Measurements from ENCODE around the gene ZNF488.
A peak's percentile ranks its signal among the peaks of the same experiment; 100 is the strongest.

ZNF488 gene

DNA sequence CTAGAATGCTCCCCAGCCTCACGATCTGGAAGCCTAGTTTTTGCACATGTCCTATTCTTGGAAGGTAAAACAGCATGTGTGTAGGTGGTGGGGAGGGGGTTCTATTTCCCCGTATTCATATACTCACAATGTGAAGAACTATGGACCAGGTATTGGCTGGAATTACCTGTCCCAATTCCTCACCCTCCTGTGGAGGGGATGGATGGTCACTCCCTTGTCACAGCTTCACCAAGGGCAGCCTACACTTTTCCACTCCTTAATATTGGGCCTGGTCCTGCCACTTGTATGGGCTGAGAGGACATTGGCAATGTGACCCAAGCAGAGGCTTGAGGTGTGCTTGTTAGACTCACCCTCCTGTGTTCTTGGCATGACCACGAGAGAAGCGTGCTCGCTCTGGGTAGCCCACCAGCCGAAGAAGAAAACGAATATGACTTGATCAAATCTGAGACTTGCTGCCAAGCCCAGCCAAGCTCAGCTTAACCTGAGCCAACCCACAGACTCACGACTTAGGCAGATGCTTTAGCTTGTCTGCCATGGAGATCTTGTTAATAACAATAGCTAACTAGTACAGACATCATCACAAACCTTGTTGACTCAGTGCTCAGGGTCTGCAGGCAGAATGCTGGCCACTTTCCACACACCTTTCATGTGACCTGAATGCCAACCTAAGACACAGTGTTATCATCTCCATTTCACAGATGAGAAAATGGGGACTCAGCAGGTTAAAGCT is 17.2 kb downstream of the ZNF488 start:
- no peaks in the 10 kb centered on the region for H3K9me3 Mint-ChIP-seq

DNA sequence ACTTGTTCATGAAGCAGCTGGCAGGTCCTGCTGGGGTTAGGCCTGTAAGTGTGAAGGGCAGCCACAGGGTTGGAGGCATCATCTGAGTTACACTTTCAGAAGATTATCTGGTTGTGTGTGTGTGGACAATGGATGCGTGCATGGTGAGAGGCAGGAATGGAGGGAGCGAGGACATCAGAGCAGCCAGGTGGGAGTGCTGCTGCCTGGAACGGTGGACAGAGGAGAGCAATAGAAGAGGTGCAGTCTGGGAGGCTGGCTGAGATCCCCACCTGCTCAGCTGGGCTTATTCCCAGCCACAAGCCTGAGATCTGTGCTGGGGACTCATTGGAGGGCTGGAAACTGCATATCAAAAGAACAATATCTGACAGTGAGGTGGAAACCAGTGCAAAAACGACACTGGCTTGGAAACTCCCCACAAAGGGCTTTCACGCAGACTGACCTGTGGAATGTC is 17.9 kb downstream of the ZNF488 start:
- DNase-seq (ENCODE audit: low spot score in 2 of 2) (no peak), ATAC-seq (no peak)
- no peak overlapping the region for H3K27ac Mint-ChIP-seq
- no peaks in the 10 kb centered on the region for H3K36me3 Mint-ChIP-seq
- H3K9me3 Mint-ChIP-seq, result no peaks in the 10 kb centered on the region
- no peak overlapping the region for H3K4me3 Mint-ChIP-seq
- H3K4me1 Mint-ChIP-seq, result no peaks in the 10 kb centered on the region

More for the DNA sequence above, 17.2 kb downstream of the ZNF488 start:
- H3K27ac Mint-ChIP-seq, result no peak overlapping the region
- H3K36me3 Mint-ChIP-seq, result no peaks in the 10 kb centered on the region
- ATAC-seq (no peak), DNase-seq (ENCODE audit: low spot score in 2 of 2) (no peak)
- H3K4me3 Mint-ChIP-seq, result no peak overlapping the region
- no peaks in the 10 kb centered on the region for H3K4me1 Mint-ChIP-seq

DNA sequence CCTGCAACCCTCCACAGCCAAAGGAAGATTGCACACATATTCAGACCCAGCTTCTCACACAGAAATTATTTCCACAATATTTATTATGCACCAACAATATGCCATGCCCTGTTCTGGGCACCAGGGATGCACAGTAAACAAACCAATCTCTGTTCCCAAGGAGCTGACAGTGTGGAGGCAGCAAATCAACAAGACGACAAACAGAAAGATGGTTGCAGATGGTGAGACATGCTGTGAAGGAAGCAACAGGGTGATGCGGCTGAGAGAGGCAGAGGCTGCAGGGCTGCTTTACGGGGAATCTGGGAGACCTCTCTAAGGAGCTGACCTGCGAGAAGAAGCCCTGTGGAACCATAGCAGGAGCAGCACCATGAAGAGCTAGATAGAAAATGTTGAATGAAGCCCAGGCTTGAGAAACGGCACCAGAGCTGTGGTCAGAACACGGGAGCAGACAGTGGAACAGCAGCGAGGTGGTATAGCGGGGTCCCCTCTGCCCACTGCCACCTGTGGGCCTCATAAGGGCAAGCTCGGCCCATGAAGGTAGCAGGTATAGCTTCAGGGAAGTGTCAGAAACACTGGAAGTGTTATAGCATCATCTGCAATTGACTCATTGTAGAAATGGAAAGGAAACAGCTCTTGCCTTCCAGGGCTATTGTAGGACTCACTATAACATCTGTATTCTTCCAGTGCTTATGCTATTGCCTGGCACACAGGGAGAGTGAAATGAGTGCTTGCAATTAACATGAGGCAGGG is 18.5 kb downstream of the ZNF488 start:
- H3K4me3 Mint-ChIP-seq, result no peak overlapping the region
- H3K36me3 Mint-ChIP-seq, result no peaks in the 10 kb centered on the region
- no peak for DNase-seq (ENCODE audit: low spot score in 2 of 2)
- no peak overlapping the region for H3K27ac Mint-ChIP-seq
- H3K4me1 Mint-ChIP-seq, result no peaks in the 10 kb centered on the region
- no peaks in the 10 kb centered on the region for H3K9me3 Mint-ChIP-seq
- ATAC-seq, result peak; percentile 2

DNA sequence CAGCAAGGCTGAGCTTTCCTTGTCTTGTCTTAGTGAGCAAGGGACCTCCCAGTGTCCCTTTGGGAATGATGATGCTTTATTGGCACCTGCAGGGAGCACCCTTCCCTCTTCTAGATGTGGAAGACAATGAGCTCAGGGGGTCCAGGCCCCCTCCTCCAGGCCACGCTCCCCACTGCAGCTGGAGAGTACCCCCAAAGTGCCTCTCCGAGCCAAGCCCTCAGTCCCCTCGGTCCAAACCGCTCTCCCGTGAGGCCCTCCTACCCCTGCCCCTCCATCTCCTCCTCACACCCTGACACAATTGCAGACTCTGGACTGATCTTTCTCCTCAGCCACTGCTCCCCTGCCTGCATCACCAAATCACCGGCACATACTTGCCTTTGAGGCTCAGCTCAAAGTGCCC is 19.2 kb downstream of the ZNF488 start:
- Mint-ChIP-seq H3K27ac (no peak overlapping the region), H3K36me3 (no peaks in the 10 kb centered on the region), H3K9me3 (no peaks in the 10 kb centered on the region), H3K4me1 (no peaks in the 10 kb centered on the region), H3K4me3 (no peak overlapping the region)
- no peak for DNase-seq (ENCODE audit: low spot score in 2 of 2)
- ATAC-seq, result peak; percentile 6

DNA sequence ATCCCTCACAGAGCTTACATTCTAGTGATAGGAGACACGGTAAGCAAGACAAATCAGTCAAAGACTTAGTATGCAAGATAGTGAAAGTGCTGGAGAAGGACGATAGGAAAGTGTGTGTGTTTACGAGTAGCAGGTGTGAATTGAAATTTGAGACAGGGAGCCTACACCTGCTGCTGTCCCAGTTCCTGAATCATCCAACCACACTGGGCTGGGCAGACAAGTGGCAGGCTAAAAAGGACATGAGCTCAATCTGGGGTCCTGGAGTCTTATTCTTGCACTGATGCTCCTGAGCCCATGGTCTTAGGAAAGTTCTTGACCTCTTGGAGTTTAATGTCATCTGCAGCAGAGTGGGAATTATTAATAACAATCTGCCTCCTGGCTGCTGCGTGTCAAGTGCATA is 19.7 kb downstream of the ZNF488 start:
- no peaks in the 10 kb centered on the region for H3K4me1 Mint-ChIP-seq
- no peak for DNase-seq (ENCODE audit: low spot score in 2 of 2)
- ATAC-seq, result no peak

DNA sequence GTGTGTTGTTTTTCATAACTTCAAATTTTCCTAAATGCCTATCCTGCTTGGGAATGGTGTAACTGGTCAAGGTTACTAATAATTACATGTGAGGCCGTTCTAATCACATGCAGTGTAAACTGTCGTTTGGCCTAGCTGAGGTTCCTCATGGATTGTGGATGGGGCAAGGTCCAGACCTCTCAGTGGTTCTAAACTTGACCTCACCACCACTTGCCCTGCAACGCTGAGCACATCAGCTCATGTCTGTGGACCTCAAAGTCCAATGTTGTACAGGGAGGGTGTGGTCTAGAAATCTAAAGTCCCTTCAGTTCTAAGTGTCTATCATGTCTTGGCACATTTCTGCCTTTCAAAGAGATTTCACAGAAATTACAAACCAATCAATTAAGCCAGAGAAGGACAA is 20.3 kb downstream of the ZNF488 start:
- no peak for ATAC-seq
- DNase-seq (ENCODE audit: low spot score in 2 of 2), result no peak
- H3K9me3 Mint-ChIP-seq, result no peaks in the 10 kb centered on the region
- no peak overlapping the region for H3K4me3 Mint-ChIP-seq
- no peaks in the 10 kb centered on the region for H3K36me3 Mint-ChIP-seq
- H3K27ac Mint-ChIP-seq, result no peak overlapping the region
- H3K4me1 Mint-ChIP-seq, result no peaks in the 10 kb centered on the region

More for the DNA sequence above, 19.7 kb downstream of the ZNF488 start:
- H3K27ac Mint-ChIP-seq, result no peak overlapping the region
- no peaks in the 10 kb centered on the region for H3K9me3 Mint-ChIP-seq
- no peak overlapping the region for H3K4me3 Mint-ChIP-seq
- no peaks in the 10 kb centered on the region for H3K36me3 Mint-ChIP-seq

DNA sequence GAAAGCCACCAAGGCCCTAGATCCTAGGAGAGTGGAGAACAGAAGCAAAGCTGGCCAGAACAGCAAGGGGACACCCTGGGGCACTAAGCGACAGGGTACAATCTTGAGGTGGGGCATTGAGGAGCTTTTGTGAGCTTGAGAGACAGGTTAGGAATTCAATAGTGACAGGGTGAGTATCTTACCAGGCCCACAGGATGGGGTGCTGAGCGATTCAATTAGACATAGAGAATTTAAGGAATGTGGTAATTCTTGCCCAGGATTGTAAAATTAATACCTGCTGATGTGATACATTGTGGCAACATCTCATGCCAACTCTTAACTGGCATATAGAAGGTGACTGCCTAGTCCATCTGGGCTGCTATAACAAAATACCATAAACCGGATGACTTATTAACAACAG is 21.9 kb downstream of the ZNF488 start:
- Mint-ChIP-seq H3K36me3 (no peaks in the 10 kb centered on the region), H3K27ac (no peak overlapping the region), H3K4me3 (no peak overlapping the region), H3K4me1 (no peaks in the 10 kb centered on the region), H3K9me3 (no peaks in the 10 kb centered on the region)
- DNase-seq (ENCODE audit: low spot score in 2 of 2) (no peak), ATAC-seq (no peak)

DNA sequence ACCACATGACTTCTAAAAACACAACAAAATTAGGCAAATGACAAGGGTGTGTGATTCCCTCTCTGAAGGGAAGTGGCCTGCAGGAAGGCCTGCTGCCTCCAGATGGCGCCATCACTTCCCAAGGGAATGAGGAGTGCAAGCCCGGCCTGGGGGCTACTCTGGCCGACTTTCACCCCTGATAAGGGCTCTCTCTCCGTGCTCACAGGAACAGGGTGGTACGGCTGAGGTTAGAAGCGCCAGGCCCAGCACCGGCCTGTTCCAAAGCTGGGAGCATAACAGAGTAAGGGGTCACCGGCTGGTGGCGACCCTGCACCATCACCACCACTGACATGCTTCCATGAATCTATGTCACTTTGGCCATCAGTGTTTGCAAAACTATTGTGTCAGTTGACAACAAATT is 22.8 kb downstream of the ZNF488 start:
- H3K4me1 Mint-ChIP-seq, result no peaks in the 10 kb centered on the region
- ATAC-seq (no peak), DNase-seq (ENCODE audit: low spot score in 2 of 2) (peak in 1 of 2 donors; percentile 62)
- H3K4me3 Mint-ChIP-seq, result no peak overlapping the region
- no peak overlapping the region for H3K27ac Mint-ChIP-seq
- no peaks in the 10 kb centered on the region for H3K9me3 Mint-ChIP-seq
- no peaks in the 10 kb centered on the region for H3K36me3 Mint-ChIP-seq

DNA sequence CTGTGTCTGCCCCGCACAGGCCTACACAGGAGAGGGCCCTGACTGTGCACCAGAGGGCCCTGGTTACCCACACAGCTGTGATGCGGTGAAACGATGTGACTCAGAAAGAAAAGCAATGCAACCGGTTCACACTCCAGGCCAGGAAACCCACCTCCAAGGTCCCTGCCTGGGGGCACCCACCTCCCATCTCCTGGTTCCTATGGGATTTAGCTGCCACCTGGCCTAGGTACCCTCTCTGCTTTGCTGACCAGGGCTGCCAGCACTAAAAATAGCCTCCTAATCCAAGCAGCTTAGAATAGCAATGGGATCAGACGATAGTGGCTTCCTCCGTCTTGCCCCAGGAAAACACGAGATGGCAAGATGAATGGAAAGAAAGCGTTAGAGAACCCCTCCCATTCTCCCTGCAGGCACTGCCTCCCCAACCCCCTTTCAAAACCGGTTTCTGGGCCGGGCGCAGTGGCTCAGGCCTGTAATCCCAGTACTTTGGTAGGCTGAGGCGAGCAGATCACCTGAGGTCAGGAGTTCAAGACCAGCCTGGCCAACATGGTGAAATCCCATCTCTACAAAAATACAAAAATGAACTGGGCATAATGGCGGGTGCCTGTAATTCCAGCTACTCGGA is 23.6 kb downstream of the ZNF488 start:
- Mint-ChIP-seq H3K9me3 (no peaks in the 10 kb centered on the region), H3K4me3 (no peak overlapping the region)

DNA sequence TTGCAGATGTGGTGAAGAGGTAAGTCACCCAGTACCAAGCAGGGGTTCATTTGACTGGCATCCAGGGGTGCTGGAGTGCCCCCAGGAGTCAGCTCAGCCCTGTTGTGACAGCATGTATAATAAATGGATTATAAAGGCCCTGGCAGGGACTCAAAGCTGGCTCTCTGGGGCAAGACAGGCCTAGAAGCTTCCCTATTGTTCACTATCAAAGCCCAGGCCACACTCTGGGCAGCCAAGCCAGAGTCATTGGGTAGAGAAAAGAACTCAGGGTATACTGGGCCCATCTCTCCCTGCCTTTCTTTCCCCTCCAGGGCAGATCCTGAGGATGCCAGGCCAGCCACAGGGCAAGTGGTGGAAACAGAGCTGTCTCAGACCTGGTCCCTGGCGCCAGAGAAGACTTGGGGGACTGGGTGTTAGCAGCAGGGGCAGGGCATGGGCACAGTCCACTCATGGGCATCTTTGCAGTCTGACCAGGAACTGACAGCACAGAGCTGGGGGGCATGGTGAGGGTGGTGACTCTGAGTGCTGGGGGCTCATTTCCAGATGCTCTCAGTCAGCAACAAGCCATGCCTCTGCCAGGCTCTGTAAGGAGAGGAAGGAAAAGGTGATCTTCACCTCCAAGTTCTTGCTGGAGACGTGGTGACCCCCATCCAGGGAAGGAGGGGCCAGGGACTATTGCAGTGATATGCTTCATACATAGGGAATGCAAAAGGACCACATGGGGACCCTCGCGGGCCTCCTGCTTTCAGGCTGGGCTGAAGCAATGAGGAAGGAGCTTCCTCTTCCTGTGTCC is 24.3 kb downstream of the ZNF488 start:
- ATAC-seq, result no peak
- Mint-ChIP-seq H3K4me3 (no peak overlapping the region), H3K27ac (no peak overlapping the region), H3K9me3 (no peaks in the 10 kb centered on the region), H3K4me1 (no peaks in the 10 kb centered on the region), H3K36me3 (no peaks in the 10 kb centered on the region)
- DNase-seq (ENCODE audit: low spot score in 2 of 2), result no peak

More for the DNA sequence above, 23.6 kb downstream of the ZNF488 start:
- DNase-seq (ENCODE audit: low spot score in 2 of 2), result no peak
- no peak for ATAC-seq
- H3K4me1 Mint-ChIP-seq, result no peaks in the 10 kb centered on the region
- H3K27ac Mint-ChIP-seq, result no peak overlapping the region
- H3K36me3 Mint-ChIP-seq, result no peaks in the 10 kb centered on the region

DNA sequence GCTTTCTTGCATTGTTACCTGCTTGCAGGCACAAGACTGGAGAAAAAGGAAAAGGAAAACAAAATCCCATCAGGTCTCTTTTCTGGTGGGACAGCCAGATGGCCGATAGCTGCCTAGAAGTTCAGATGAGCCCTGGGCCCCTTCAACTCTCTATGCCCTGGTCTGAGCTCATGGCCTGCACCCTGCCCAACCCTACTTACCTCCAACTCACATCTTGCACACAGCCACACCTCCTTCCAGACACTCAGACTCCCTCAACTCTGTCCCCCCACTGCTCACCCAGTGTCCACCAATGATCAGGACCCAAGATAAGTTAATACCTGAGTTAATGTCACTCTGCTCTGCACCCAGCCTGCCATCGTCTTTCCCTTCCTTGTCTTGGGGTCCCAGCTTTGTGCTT is 25.0 kb downstream of the ZNF488 start:
- no peak for DNase-seq (ENCODE audit: low spot score in 2 of 2)
- ATAC-seq, result no peak
- Mint-ChIP-seq H3K36me3 (no peaks in the 10 kb centered on the region), H3K4me3 (no peak overlapping the region), H3K27ac (no peak overlapping the region), H3K4me1 (no peaks in the 10 kb centered on the region), H3K9me3 (no peaks in the 10 kb centered on the region)

DNA sequence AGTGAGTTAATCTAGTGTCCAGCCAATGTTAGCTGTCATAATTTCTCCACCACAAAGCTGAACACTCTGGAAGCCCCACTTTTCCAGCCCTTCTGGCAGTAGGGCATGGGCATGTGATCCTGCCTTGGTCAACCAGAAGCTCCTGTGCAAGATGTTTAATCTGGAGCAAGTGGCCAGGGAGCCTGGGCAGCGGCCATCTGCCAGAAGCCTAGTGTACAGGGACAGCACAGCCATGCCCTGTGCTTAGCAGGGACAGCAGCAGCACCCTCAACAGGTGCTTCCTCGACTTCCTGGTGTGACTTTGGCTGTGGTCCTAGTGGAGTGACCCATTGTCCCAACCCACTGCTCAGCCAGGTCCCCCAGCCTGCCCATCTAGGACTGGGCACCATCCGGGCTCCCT is 25.6 kb downstream of the ZNF488 start:
- Mint-ChIP-seq H3K4me3 (no peak overlapping the region), H3K9me3 (no peaks in the 10 kb centered on the region), H3K27ac (no peak overlapping the region), H3K36me3 (no peaks in the 10 kb centered on the region), H3K4me1 (no peaks in the 10 kb centered on the region)
- ATAC-seq, result peak; percentile 20
- DNase-seq (ENCODE audit: low spot score in 2 of 2), result no peak

DNA sequence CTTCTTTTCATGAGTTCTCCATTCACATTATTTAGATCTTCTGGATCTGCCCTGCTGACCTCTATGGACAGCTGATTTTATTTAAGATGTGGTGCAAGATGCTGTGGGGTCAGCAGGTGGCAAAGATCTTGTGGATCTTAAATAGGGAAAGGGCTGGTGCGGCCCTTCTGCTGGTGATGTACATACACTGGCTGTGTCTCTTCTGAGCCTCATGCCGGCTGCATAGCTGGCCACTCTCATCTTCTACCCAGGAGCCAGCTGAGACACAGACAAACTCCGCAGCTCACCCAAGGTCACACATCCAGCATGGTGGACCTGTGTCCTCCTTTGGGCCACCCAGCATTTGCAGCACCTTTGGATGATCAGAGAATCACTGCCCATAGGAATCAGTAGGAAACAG is 26.2 kb downstream of the ZNF488 start:
- DNase-seq (ENCODE audit: low spot score in 2 of 2), result no peak
- no peak for ATAC-seq
- Mint-ChIP-seq H3K4me1 (no peaks in the 10 kb centered on the region), H3K36me3 (no peaks in the 10 kb centered on the region), H3K9me3 (no peaks in the 10 kb centered on the region), H3K27ac (no peak overlapping the region), H3K4me3 (no peak overlapping the region)

DNA sequence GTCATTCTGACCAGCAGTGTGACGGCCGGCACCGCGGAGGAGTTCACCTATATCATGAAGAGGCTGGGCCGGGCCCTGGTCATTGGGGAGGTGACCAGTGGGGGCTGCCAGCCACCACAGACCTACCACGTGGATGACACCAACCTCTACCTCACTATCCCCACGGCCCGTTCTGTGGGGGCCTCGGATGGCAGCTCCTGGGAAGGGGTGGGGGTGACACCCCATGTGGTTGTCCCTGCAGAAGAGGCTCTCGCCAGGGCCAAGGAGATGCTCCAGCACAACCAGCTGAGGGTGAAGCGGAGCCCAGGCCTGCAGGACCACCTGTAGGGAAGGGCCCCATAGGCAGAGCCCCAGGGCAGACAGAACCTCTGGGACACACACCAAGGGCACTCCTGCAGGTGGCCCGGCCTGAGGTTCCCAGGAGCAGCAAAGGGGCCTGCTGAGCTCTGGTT is 26.9 kb downstream of the ZNF488 start:
- no peaks in the 10 kb centered on the region for H3K36me3 Mint-ChIP-seq
- no peaks in the 10 kb centered on the region for H3K4me1 Mint-ChIP-seq
- DNase-seq (ENCODE audit: low spot score in 2 of 2) (no peak), ATAC-seq (no peak)
- no peaks in the 10 kb centered on the region for H3K9me3 Mint-ChIP-seq
- H3K27ac Mint-ChIP-seq, result no peak overlapping the region
- no peak overlapping the region for H3K4me3 Mint-ChIP-seq

DNA sequence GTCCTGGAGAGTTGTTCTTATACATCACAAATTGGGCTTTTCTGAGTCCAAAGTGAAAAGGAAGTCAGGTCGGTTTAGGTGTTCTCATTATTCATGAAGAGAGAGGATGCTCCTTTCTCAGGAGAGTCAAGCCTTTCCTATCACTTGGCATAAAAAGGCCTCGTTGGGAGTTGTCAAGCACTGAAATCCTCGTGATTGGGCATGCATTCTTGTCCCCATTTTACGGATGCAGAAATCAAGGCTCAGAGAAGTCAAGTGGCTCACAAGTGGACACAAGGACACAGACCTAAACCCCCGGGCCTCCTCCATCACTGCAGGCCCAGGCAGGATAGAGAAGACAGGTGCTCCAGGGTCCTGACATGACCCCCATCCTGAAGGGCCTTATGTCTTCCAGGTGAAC is 27.4 kb downstream of the ZNF488 start:
- no peaks in the 10 kb centered on the region for H3K4me1 Mint-ChIP-seq
- ATAC-seq, result no peak
- no peak overlapping the region for H3K27ac Mint-ChIP-seq
- no peaks in the 10 kb centered on the region for H3K36me3 Mint-ChIP-seq
- DNase-seq (ENCODE audit: low spot score in 2 of 2), result no peak
- no peaks in the 10 kb centered on the region for H3K9me3 Mint-ChIP-seq
- no peak overlapping the region for H3K4me3 Mint-ChIP-seq
